Neural crest cell (in vitro differentiated cells): ENCODE results near the gene LPAR2. TPM values are rescaled to one million over a fixed set of nuclear protein-coding genes. Genes with fewer than 3 reads are reported as not detected.

Experiments
- DNase-seq: peaks from one replicate; pipeline ENCODE4 v3.0.0; 2021; ENCODE audit warnings: low read depth, mixed read lengths, low spot score
- H3K27ac Mint-ChIP-seq: one replicate; pipeline ENCODE4 v1.8.0; 2021; ENCODE audit warnings: mild to moderate bottlenecking, mixed read lengths; ENCODE audit not compliant: unreplicated experiment
- H3K27me3 Mint-ChIP-seq: 2 replicates; pipeline ENCODE4 v1.8.0; 2021; ENCODE audit warnings: low read depth, mild to moderate bottlenecking, mixed read lengths
- H3K36me3 Mint-ChIP-seq: 2 replicates; pipeline ENCODE4 v1.8.0; 2021; ENCODE audit warnings: low read depth, mild to moderate bottlenecking, mixed read lengths
- H3K4me1 Mint-ChIP-seq: 2 replicates; pipeline ENCODE4 v1.8.0; 2021; ENCODE audit warnings: mixed read lengths
- H3K4me3 Mint-ChIP-seq: one replicate; pipeline ENCODE4 v1.8.0; 2021; ENCODE audit warnings: mild to moderate bottlenecking, mixed read lengths
- H3K9me3 Mint-ChIP-seq: 2 replicates; pipeline ENCODE4 v1.8.0; 2021; ENCODE audit warnings: mixed read lengths
- CTCF ChIP-seq: fragments of 200-600 bp; sonication (generic); conservative IDR thresholded peaks from 2 replicates; pipeline ENCODE4 v1.5.0; 2021; ENCODE audit warnings: antibody characterized with exemption, mild to moderate bottlenecking
- total RNA-seq: library from RNA; stranded (reverse); gene quantifications from 2 replicates; pipeline ENCODE4 v1.2.1, GENCODE V29; 2021

Gene LPAR2
- total RNA-seq, 1 donor from 2014 or later = 115 TPM

GRCh38 chr19:19651076-19651475 lies 23.1 kb upstream of the LPAR2 start:
- DNase-seq = no peak
- H3K27ac Mint-ChIP-seq = no peak overlapping the region
- H3K4me1 Mint-ChIP-seq = no peaks in the 10 kb centered on the region
- TF ChIP-seq CTCF = no peak
- peaks cover 11% of the 10 kb centered on the region for H3K36me3 Mint-ChIP-seq
- H3K9me3 Mint-ChIP-seq = no peaks in the 10 kb centered on the region
- H3K27me3 Mint-ChIP-seq = no peaks in the 10 kb centered on the region
- H3K4me3 Mint-ChIP-seq = no peak overlapping the region

DNA sequence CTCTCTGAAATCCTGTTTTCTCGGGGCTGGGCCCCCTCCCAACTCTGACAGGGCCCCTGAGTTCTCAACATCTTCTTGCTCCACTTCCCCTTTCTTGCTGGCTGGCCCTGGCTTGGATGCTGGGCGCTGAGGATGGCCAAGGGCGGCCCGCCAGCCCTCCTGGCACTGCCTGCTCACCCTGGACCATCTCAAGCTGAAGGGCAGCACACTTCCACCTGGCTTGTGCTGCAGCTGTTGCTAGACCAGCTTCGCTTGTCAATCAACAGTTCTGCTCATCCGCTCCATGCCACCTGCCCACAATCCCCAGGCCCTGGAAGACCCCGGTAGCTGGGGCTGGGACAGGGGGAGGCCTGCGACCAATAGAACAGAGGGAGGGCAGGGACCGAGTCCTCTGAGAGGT lies 22.3 kb upstream of the LPAR2 start:
- no peak overlapping the region for H3K27ac Mint-ChIP-seq
- TF ChIP-seq CTCF = no peak

GRCh38 chr19:19649580-19649995 lies 21.6 kb upstream of the LPAR2 start:
- no peaks in the 10 kb centered on the region for H3K9me3 Mint-ChIP-seq
- no peak for TF ChIP-seq CTCF
- no peaks in the 10 kb centered on the region for H3K27me3 Mint-ChIP-seq
- no peak for DNase-seq
- H3K4me3 Mint-ChIP-seq = no peak overlapping the region
- no peaks in the 10 kb centered on the region for H3K4me1 Mint-ChIP-seq
- H3K36me3 Mint-ChIP-seq = peaks cover 11% of the 10 kb centered on the region
- H3K27ac Mint-ChIP-seq = no peak overlapping the region

More for the DNA sequence above, 22.3 kb upstream of the LPAR2 start:
- no peak for DNase-seq
- Mint-ChIP-seq H3K4me1 (no peaks in the 10 kb centered on the region), H3K9me3 (no peaks in the 10 kb centered on the region), H3K4me3 (no peak overlapping the region), H3K36me3 (peaks cover 11% of the 10 kb centered on the region), H3K27me3 (no peaks in the 10 kb centered on the region)

DNA sequence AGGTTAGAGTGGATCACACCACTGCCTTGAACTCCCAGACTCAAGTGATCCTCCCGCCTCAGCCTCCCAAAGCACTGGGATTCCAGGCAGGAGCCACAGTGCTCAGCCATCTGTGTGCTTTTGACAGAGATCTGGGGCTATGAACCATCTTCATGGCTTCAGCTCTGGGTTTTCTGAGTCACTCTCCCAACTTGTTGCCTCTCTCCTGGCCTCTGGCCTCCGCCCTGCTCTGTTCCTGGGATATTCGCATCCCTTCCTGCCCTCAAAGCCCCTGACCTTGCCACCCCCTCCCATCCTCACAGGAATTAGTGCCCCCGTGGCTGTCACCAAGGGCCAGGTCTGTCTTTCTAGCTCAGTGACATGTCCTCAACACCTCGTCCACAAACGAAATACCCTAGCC lies 21.1 kb upstream of the LPAR2 start:
- TF ChIP-seq CTCF = no peak
- no peak for DNase-seq
- Mint-ChIP-seq H3K36me3 (peaks cover 11% of the 10 kb centered on the region), H3K9me3 (no peaks in the 10 kb centered on the region), H3K4me1 (no peaks in the 10 kb centered on the region), H3K27me3 (no peaks in the 10 kb centered on the region), H3K27ac (no peak overlapping the region), H3K4me3 (peak overlapping the region; percentile 24)

DNA sequence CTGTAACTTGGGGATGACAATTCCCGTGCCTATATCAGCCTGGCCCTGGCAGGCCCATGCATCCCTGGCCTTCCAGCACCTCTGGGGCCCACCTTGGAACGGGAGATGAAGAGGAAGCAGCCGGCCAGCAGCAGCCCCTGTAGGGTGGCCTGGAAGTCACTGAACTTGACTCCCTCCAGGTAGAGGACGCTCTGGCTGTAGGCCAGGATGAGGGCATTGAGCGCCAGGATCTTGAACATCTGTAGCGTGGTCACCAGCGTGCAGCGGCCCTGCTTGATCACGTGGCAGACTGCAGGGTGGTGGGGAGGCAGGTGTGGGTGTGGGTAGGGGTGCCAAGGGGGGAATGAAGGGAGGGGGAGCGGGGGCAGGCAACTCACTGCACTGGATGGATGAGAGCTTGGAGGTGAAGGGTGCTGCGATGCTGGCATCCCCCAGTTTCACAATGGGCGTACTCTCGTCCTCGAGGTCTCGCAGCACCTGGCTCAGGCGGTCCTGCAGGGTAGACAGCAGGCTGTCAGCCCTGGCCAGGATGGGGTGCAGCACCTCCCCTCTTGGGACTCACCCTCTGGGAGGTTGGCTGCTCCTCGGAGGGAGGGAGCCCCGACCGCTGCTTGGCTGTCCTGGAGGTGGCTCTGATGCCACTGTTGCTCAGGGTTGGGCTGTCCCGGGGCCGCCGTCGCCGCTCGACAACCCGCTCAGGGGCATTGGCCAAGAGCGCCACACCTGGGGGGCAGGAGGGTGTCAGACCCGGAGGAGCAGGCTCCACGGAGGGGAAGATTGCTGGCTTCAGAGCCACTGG lies 19.2 kb upstream of the LPAR2 start:
- H3K36me3 Mint-ChIP-seq = peaks cover 2% of the 10 kb centered on the region
- H3K9me3 Mint-ChIP-seq = no peaks in the 10 kb centered on the region
- H3K27me3 Mint-ChIP-seq = peaks cover 3% of the 10 kb centered on the region
- no peak overlapping the region for H3K4me3 Mint-ChIP-seq
- peaks cover 13% of the 10 kb centered on the region for H3K4me1 Mint-ChIP-seq
- DNase-seq = no peak
- TF ChIP-seq CTCF = no peak
- no peak overlapping the region for H3K27ac Mint-ChIP-seq
